Thyroid gland (tissue), 4 donors: ENCODE data around the gene COG2.

Experiments used
- CTCF ChIP-seq, 6 experiments: fragments of 200-600 bp in 3 of 6; fragments of 450-650 bp in 3 of 6; sonication (generic) in 3 of 6; IDR thresholded peaks; one replicate each; pipeline ENCODE4 v1.5.1; 2016 to 2019; ENCODE audit warnings: antibody characterized with exemption in 6 of 6, mild to moderate bottlenecking in 2 of 6, inconsistent platforms in 1 of 6, moderate library complexity in 1 of 6
- POLR2A ChIP-seq, 2 donors: fragments of 450-650 bp; IDR thresholded peaks; one replicate each; pipeline ENCODE4 v1.6.1; 2017; ENCODE audit warnings: antibody characterized with exemption in 2 of 2, mild to moderate bottlenecking in 2 of 2, moderate library complexity in 1 of 2

GRCh38 chr1:230650300-230650699, 8.0 kb downstream of the COG2 start:
- TF ChIP-seq POLR2A (IDR thresholded peaks at IDR 0.05) (no peak), CTCF (IDR thresholded peaks at IDR 0.05) (no peak)
